KMS-11 (cell line): ENCODE data around the gene FAM186B.

Source experiments
- H2AFZ ChIP-seq: fragments of 200-600 bp; sonication (generic); 2 replicates; pipeline ENCODE4 v1.6.1; 2016; ENCODE audit warnings: antibody characterized with exemption, mixed run types, low read depth
- H3K27ac ChIP-seq: fragments of 200-600 bp; sonication (generic); 2 replicates; pipeline ENCODE4 v1.6.1; 2016; ENCODE audit warnings: mild to moderate bottlenecking, mixed run types
- H3K27me3 ChIP-seq: fragments of 200-600 bp; sonication (generic); 2 replicates; pipeline ENCODE4 v1.6.1; 2017; ENCODE audit warnings: mild to moderate bottlenecking, low read depth, mixed run types, moderate library complexity; ENCODE audit not compliant: insufficient read depth
- H3K36me3 ChIP-seq: fragments of 200-600 bp; sonication (generic); 2 replicates; pipeline ENCODE4 v1.6.1; 2017; ENCODE audit warnings: mild to moderate bottlenecking, mixed run types; ENCODE audit not compliant: insufficient read depth
- H3K4me1 ChIP-seq: fragments of 200-600 bp; sonication (generic); 2 replicates; pipeline ENCODE4 v1.6.1; 2016; ENCODE audit warnings: mild to moderate bottlenecking, low read depth, mixed run types; ENCODE audit not compliant: poor library complexity, severe bottlenecking
- H3K4me2 ChIP-seq: fragments of 200-600 bp; sonication (generic); 2 replicates; pipeline ENCODE4 v1.7.0; 2016; ENCODE audit warnings: mild to moderate bottlenecking, mixed run types
- H3K4me3 ChIP-seq: fragments of 200-600 bp; sonication (generic); IDR thresholded peaks from 2 replicates; pipeline ENCODE4 v1.6.1; 2017; ENCODE audit warnings: low read depth, low read length, mixed read lengths; ENCODE audit not compliant: insufficient read depth
- H3K79me2 ChIP-seq: fragments of 200-600 bp; sonication (generic); 2 replicates; pipeline ENCODE4 v1.6.1; 2016; ENCODE audit warnings: low read depth, mixed run types; ENCODE audit not compliant: insufficient read depth
- H3K9ac ChIP-seq: fragments of 200-600 bp; sonication (generic); 2 replicates; pipeline ENCODE4 v1.6.1; 2016; ENCODE audit warnings: mild to moderate bottlenecking, mixed run types
- H4K20me1 ChIP-seq: fragments of 200-600 bp; sonication (generic); 2 replicates; pipeline ENCODE4 v1.6.1; 2016; ENCODE audit warnings: mild to moderate bottlenecking, mixed run types; ENCODE audit not compliant: insufficient read depth
- TF ChIP-seq, protein P1 (sequence below): fragments of 200-600 bp; sonication (generic); conservative IDR thresholded peaks from 2 replicates; pipeline ENCODE4 v1.6.1; 2017; ENCODE audit warnings: low read depth, mild to moderate bottlenecking, antibody characterized with exemption, low read length, moderate library complexity, mixed read lengths

The FAM186B gene

DNA sequence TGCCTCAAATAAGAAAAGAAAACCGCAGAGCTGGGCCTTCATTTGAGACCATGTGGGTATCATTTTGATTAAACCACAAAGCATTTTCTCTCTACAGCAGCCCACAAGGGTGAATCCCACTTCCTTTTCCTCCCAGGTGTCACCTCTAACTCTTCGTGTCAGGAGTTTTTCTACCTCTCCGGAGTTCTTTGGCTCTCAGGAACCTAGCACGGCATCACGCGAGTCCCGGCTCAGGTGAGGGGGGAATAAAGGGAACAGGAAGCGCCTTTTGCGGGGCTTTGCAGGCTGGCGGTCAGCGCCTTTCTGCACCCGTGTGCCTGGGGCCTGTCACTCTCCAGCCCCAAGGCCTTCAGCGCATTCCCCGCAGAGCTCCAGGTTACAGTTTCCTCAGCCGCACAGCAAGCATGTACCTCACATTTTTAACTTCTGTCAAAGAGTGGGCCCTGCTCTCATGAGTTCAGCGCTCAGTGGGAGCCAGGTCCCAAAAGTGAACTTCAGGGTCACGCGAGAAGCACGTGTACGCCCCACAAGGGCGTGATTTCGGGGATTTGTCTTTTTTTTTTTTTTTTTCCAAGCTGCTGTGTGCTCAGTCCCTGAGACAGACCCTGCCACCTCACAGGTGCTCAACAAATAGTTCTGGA is 17.2 kb upstream of the FAM186B start:
- Histone ChIP-seq H3K36me3 (no peaks in the 10 kb centered on the region), H2AFZ (peak overlapping the region; percentile 67), H3K79me2 (no peaks in the 10 kb centered on the region), H3K4me2 (peak overlapping the region; percentile 98), H3K4me1 (peaks cover 48% of the 10 kb centered on the region), H4K20me1 (no peaks in the 10 kb centered on the region), H3K27me3 (no peaks in the 10 kb centered on the region; the same call in 1 of the 2 replicates), H3K4me3 (no peak overlapping the region), H3K9ac (peak overlapping the region; percentile 74), H3K27ac (peak overlapping the region; percentile 82)
- TF ChIP-seq, protein P1, sequence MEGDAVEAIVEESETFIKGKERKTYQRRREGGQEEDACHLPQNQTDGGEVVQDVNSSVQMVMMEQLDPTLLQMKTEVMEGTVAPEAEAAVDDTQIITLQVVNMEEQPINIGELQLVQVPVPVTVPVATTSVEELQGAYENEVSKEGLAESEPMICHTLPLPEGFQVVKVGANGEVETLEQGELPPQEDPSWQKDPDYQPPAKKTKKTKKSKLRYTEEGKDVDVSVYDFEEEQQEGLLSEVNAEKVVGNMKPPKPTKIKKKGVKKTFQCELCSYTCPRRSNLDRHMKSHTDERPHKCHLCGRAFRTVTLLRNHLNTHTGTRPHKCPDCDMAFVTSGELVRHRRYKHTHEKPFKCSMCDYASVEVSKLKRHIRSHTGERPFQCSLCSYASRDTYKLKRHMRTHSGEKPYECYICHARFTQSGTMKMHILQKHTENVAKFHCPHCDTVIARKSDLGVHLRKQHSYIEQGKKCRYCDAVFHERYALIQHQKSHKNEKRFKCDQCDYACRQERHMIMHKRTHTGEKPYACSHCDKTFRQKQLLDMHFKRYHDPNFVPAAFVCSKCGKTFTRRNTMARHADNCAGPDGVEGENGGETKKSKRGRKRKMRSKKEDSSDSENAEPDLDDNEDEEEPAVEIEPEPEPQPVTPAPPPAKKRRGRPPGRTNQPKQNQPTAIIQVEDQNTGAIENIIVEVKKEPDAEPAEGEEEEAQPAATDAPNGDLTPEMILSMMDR, result no peak

DNA sequence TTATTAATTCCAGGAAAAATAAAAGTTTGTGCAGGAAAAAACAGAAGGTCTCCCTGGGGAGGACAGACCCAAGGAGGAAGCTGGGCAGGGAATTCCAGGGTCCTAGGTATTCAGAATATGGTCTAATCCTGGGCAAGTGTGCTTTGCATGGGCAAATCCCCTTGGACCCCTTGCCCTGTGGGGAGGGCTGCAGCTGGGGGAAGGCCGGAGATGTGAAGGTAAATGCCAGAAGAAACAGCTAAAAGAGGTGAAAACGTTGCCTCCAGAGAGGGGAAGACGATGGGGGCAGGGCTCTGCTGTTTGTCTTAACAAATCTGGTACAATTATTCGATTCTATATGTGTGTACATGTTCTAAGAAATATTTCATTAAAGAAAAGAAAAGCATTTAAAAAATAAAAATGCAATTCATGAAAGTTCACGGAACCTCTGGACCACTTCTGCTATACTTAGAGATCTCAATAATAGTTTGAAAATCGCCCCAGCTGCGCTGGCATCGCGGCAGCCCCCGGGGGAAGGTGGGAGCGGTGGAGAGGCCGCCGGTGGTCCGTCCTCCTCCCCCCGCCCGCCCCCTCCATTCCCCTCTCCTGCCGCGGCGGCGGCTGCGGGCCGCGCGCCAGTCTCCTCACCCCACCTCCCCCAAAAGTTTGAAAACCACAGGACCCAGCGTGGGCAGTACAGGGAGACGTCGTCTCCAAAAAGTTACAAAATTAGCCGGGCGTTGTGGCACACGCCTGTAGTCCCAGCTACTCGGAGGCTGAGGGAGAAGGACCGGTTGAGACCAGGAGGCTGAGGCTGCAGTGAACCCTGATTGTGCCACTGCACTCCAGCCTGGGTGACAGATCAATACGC is 16.4 kb upstream of the FAM186B start:
- peak overlapping the region; percentile 67 for H2AFZ ChIP-seq
- TF ChIP-seq, protein P1, result no peak
- H3K27ac ChIP-seq, result peak overlapping the region; percentile 82
- H3K36me3 ChIP-seq, result no peaks in the 10 kb centered on the region
- no peaks in the 10 kb centered on the region for H3K79me2 ChIP-seq
- H3K4me1 ChIP-seq, result peaks cover 48% of the 10 kb centered on the region
- H3K4me2 ChIP-seq, result peak overlapping the region; percentile 98
- no peaks in the 10 kb centered on the region; the same call in 1 of the 2 replicates for H3K27me3 ChIP-seq
- H3K4me3 ChIP-seq, result no peak overlapping the region
- H4K20me1 ChIP-seq, result no peaks in the 10 kb centered on the region
- H3K9ac ChIP-seq, result peak overlapping the region; percentile 74; the same call in 1 of the 2 replicates

DNA sequence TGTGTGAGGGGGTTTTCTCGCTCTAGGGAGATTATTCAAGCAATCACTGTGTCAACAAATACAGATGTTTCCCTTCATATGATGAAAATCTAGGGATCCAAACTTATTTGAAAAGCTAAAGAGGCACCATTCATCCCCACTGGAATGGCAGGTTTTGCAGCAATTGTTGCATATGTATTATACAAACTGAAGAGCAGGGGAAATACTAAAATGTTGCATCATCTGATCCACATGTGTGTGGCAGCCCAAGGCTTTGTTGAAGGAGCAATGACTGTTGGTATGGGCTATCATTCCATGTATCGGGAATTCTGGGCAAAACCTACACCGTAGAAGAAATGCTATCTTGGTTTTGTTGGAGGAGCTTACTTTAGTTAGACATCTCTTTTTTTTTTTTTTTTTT is 13.8 kb upstream of the FAM186B start:
- Histone ChIP-seq H3K4me3 (no peak overlapping the region), H3K4me2 (no peak overlapping the region), H3K9ac (no peak overlapping the region), H4K20me1 (no peaks in the 10 kb centered on the region), H3K79me2 (no peaks in the 10 kb centered on the region), H3K36me3 (no peaks in the 10 kb centered on the region), H3K27me3 (no peaks in the 10 kb centered on the region; the same call in 1 of the 2 replicates), H2AFZ (no peak overlapping the region), H3K27ac (no peak overlapping the region), H3K4me1 (peaks cover 33% of the 10 kb centered on the region)
- TF ChIP-seq, protein P1, result no peak

DNA sequence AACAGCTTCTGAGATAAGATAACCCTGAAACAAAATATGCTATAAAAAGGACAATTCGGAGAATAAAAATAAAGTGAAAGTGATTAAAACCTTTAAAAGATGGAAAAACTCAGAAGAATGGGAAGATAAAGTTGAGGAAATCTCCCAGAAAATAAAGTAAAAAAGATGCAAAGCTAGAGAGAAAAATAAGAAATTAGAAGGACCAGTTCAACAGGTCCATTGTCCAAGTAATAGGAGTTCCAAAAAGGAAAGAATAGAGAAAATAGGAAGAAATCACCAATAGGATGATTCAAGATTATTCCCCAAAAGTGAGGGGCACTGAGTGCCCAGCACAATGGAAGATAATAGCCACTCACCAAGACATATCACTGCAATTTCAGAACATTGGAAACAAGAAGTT is 13.1 kb upstream of the FAM186B start:
- Histone ChIP-seq H4K20me1 (no peaks in the 10 kb centered on the region), H3K27ac (no peak overlapping the region), H3K27me3 (no peaks in the 10 kb centered on the region; the same call in 1 of the 2 replicates), H3K79me2 (no peaks in the 10 kb centered on the region), H3K4me1 (peaks cover 33% of the 10 kb centered on the region), H2AFZ (no peak overlapping the region), H3K4me3 (no peak overlapping the region), H3K9ac (no peak overlapping the region), H3K36me3 (no peaks in the 10 kb centered on the region), H3K4me2 (no peak overlapping the region)
- TF ChIP-seq, protein P1, result no peak
